K562 (cell line): ENCODE data around the gene PTPRZ1. TPM values are rescaled to one million over a fixed set of nuclear protein-coding genes. Genes with fewer than 3 reads are reported as not detected.

Experiments used
- CSDE1 ChIP-seq, 2 experiments: fragments of 450-650 bp; IDR thresholded peaks; 2 replicates each; pipeline ENCODE4 v1.6.1; 2016; ENCODE audit warnings: mild to moderate bottlenecking in 1 of 2
- DPF2 ChIP-seq: fragments of 450-650 bp; IDR thresholded peaks from 2 replicates; pipeline ENCODE4 v1.6.1; 2016
- ETS2 ChIP-seq: IDR thresholded peaks from 2 replicates; pipeline ENCODE4 v1.6.1; 2016; ENCODE audit warnings: borderline replicate concordance, missing genetic modification characterization, mild to moderate bottlenecking, moderate library complexity, missing compliant biosample characterization; ENCODE audit not compliant: poor library complexity, severe bottlenecking
- RBM22 ChIP-seq: fragments of 200-400 bp; formaldehyde crosslinking; IDR thresholded peaks from 2 replicates; pipeline ENCODE4 v1.6.1; 2018; ENCODE audit warnings: low read length, low read depth; ENCODE audit not compliant: poor library complexity, severe bottlenecking
- ZNF347 ChIP-seq: fragments of 450-650 bp; formaldehyde crosslinking; IDR thresholded peaks from 2 replicates; pipeline ENCODE4 v1.4.0; 2020; ENCODE audit warnings: low read depth, mild to moderate bottlenecking, moderate library complexity
- polyA plus RNA-seq, 8 experiments: library from polyadenylated mRNA; depleted of rRNA in 4 of 8; stranded (reverse) in 5 of 8; unstranded in 3 of 8; fragments of >200 nt; fragmentation: Nextera tagmentation in 2 of 8; fragmentation: Illumina TruSeq in 1 of 8; extraction: Ambion mirVana in 2 of 8; extraction: Trizol in 1 of 8; gene quantifications; 2 replicates each; pipeline versions ENCODE4 v1.2.1 to v1.2.3, GENCODE V29; 2011 to 2014; ENCODE audit warnings: inconsistent platforms in 1 of 8, missing spikeins in 1 of 8
- total RNA-seq, 7 experiments: library from RNA; depleted of rRNA in 6 of 7; stranded (reverse); fragments of >200 nt in 6 of 7; fragmentation: Illumina TruSeq in 2 of 7; extraction: Trizol in 2 of 7; gene quantifications; 2 replicates each; pipeline versions ENCODE4 v1.2.1 to v1.2.3, GENCODE V29; 2011 to 2021; ENCODE audit warnings: low replicate concordance in 1 of 7
- TF ChIP-seq, protein P1 (sequence below): fragments of 200-600 bp; sonication (generic); IDR thresholded peaks from one replicate; pipeline ENCODE4 v1.6.1; 2012; ENCODE audit warnings: mild to moderate bottlenecking, low read depth, low read length, inconsistent platforms

Gene PTPRZ1
- total and polyA plus RNA-seq, 9 of the 15 experiments (the other 6 are each of a cell fraction or from before 2014, with no cell fraction given), result 0.04 TPM; not detected in 7

DNA sequence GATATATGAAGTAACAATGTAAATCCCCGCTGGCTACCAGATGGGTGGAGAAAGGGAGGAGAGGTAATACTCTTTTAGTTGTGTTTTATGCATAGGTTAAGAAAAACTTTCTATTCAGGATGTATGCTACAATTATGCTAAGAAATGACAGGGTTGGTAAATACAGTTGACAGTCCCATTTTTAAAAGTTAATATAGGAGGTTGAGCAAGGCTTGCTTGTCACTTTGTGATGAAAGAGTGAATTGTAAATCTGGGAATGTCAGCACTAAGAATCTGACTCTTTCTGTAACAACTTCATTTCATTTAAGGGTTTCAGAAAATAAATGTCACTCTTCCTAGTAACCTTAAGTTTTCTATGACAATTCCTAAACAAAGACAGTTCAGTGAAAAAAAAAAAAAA, 59.8 kb downstream of the PTPRZ1 start (continued):
- TF ChIP-seq, protein P1, sequence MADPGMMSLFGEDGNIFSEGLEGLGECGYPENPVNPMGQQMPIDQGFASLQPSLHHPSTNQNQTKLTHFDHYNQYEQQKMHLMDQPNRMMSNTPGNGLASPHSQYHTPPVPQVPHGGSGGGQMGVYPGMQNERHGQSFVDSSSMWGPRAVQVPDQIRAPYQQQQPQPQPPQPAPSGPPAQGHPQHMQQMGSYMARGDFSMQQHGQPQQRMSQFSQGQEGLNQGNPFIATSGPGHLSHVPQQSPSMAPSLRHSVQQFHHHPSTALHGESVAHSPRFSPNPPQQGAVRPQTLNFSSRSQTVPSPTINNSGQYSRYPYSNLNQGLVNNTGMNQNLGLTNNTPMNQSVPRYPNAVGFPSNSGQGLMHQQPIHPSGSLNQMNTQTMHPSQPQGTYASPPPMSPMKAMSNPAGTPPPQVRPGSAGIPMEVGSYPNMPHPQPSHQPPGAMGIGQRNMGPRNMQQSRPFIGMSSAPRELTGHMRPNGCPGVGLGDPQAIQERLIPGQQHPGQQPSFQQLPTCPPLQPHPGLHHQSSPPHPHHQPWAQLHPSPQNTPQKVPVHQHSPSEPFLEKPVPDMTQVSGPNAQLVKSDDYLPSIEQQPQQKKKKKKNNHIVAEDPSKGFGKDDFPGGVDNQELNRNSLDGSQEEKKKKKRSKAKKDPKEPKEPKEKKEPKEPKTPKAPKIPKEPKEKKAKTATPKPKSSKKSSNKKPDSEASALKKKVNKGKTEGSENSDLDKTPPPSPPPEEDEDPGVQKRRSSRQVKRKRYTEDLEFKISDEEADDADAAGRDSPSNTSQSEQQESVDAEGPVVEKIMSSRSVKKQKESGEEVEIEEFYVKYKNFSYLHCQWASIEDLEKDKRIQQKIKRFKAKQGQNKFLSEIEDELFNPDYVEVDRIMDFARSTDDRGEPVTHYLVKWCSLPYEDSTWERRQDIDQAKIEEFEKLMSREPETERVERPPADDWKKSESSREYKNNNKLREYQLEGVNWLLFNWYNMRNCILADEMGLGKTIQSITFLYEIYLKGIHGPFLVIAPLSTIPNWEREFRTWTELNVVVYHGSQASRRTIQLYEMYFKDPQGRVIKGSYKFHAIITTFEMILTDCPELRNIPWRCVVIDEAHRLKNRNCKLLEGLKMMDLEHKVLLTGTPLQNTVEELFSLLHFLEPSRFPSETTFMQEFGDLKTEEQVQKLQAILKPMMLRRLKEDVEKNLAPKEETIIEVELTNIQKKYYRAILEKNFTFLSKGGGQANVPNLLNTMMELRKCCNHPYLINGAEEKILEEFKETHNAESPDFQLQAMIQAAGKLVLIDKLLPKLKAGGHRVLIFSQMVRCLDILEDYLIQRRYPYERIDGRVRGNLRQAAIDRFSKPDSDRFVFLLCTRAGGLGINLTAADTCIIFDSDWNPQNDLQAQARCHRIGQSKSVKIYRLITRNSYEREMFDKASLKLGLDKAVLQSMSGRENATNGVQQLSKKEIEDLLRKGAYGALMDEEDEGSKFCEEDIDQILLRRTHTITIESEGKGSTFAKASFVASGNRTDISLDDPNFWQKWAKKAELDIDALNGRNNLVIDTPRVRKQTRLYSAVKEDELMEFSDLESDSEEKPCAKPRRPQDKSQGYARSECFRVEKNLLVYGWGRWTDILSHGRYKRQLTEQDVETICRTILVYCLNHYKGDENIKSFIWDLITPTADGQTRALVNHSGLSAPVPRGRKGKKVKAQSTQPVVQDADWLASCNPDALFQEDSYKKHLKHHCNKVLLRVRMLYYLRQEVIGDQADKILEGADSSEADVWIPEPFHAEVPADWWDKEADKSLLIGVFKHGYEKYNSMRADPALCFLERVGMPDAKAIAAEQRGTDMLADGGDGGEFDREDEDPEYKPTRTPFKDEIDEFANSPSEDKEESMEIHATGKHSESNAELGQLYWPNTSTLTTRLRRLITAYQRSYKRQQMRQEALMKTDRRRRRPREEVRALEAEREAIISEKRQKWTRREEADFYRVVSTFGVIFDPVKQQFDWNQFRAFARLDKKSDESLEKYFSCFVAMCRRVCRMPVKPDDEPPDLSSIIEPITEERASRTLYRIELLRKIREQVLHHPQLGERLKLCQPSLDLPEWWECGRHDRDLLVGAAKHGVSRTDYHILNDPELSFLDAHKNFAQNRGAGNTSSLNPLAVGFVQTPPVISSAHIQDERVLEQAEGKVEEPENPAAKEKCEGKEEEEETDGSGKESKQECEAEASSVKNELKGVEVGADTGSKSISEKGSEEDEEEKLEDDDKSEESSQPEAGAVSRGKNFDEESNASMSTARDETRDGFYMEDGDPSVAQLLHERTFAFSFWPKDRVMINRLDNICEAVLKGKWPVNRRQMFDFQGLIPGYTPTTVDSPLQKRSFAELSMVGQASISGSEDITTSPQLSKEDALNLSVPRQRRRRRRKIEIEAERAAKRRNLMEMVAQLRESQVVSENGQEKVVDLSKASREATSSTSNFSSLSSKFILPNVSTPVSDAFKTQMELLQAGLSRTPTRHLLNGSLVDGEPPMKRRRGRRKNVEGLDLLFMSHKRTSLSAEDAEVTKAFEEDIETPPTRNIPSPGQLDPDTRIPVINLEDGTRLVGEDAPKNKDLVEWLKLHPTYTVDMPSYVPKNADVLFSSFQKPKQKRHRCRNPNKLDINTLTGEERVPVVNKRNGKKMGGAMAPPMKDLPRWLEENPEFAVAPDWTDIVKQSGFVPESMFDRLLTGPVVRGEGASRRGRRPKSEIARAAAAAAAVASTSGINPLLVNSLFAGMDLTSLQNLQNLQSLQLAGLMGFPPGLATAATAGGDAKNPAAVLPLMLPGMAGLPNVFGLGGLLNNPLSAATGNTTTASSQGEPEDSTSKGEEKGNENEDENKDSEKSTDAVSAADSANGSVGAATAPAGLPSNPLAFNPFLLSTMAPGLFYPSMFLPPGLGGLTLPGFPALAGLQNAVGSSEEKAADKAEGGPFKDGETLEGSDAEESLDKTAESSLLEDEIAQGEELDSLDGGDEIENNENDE, result no peak
- TF ChIP-seq RBM22, result no peak
- no peak for TF ChIP-seq CSDE1 (IDR thresholded peaks at IDR 0.05)
- TF ChIP-seq ETS2 (tag), result no peak
- TF ChIP-seq ZNF347, result no peak
- no peak for TF ChIP-seq DPF2
- TF ChIP-seq, all 486 proteins: peak for 0
